HepG2 (cell line): Measurements from ENCODE around the gene CREB3. TPM values are rescaled to one million over a fixed set of nuclear protein-coding genes. Genes with fewer than 3 reads are reported as not detected.

ENCODE experiments used
- ARHGAP35 ChIP-seq: sonication (generic); formaldehyde crosslinking; IDR thresholded peaks from 2 replicates; pipeline ENCODE4 v1.9.0; 2022; ENCODE audit warnings: mild to moderate bottlenecking, inconsistent platforms, moderate library complexity, missing genetic modification reagents, borderline replicate concordance
- CHD2 ChIP-seq: IDR thresholded peaks from 2 replicates; pipeline ENCODE4 v1.6.1; 2011; ENCODE audit warnings: low read depth, low read length, improper control_type of control experiment
- GLI4 ChIP-seq: sonication (generic); formaldehyde crosslinking; IDR thresholded peaks from 2 replicates; pipeline ENCODE4 v1.5.1; 2020; ENCODE audit warnings: missing genetic modification reagents, mild to moderate bottlenecking, moderate library complexity, borderline replicate concordance
- IRF2 ChIP-seq: IDR thresholded peaks from 2 replicates; pipeline ENCODE4 v1.6.1; 2018; ENCODE audit warnings: missing genetic modification reagents, missing compliant biosample characterization
- JUN ChIP-seq: sonication (generic); formaldehyde crosslinking; IDR thresholded peaks from 2 replicates; pipeline ENCODE4 v1.4.0; 2020; ENCODE audit warnings: mild to moderate bottlenecking, missing genetic modification reagents
- MEF2D ChIP-seq: sonication (generic); formaldehyde crosslinking; IDR thresholded peaks from 2 replicates; pipeline ENCODE4 v1.5.1; 2020; ENCODE audit warnings: mild to moderate bottlenecking, missing genetic modification reagents
- MYNN ChIP-seq: sonication (generic); formaldehyde crosslinking; IDR thresholded peaks from 2 replicates; pipeline ENCODE4 v1.4.0; 2020; ENCODE audit warnings: mild to moderate bottlenecking, low read depth, missing genetic modification reagents
- NCOR1 ChIP-seq: fragments of 200-600 bp; sonication (generic); IDR thresholded peaks from 2 replicates; pipeline ENCODE4 v1.7.0; 2017; ENCODE audit warnings: antibody characterized with exemption, low read length, borderline replicate concordance
- ONECUT2 ChIP-seq: sonication (generic); formaldehyde crosslinking; IDR thresholded peaks from 2 replicates; pipeline ENCODE4 v1.4.0; 2020; ENCODE audit warnings: missing genetic modification reagents
- PAWR ChIP-seq: sonication (generic); formaldehyde crosslinking; IDR thresholded peaks from 2 replicates; pipeline ENCODE4 v1.4.0; 2020; ENCODE audit warnings: missing genetic modification reagents, mild to moderate bottlenecking, borderline replicate concordance
- PCBP1 ChIP-seq: fragments of 200-400 bp; formaldehyde crosslinking; IDR thresholded peaks from 2 replicates; pipeline ENCODE4 v1.6.1; 2017; ENCODE audit warnings: mild to moderate bottlenecking, low read depth, low read length, borderline replicate concordance
- PCBP2 ChIP-seq: fragments of 200-400 bp; formaldehyde crosslinking; optimal IDR thresholded peaks from 2 replicates; pipeline ENCODE3; 2018; ENCODE audit warnings: low read length, low read depth; ENCODE audit not compliant: poor library complexity, severe bottlenecking
- SRSF1 ChIP-seq: fragments of 200-400 bp; formaldehyde crosslinking; optimal IDR thresholded peaks from 2 replicates; pipeline ENCODE3; 2017; ENCODE audit warnings: mild to moderate bottlenecking, low read depth, low read length, moderate library complexity
- ZNF383 ChIP-seq: sonication (generic); formaldehyde crosslinking; IDR thresholded peaks from 2 replicates; pipeline ENCODE4 v1.4.0; 2020; ENCODE audit warnings: missing genetic modification reagents, mild to moderate bottlenecking, borderline replicate concordance
- ZNF629 ChIP-seq: sonication (generic); formaldehyde crosslinking; conservative IDR thresholded peaks from 2 replicates; pipeline ENCODE4 v1.5.0; 2020; ENCODE audit warnings: missing genetic modification reagents
- ZNF879 ChIP-seq: sonication (generic); formaldehyde crosslinking; IDR thresholded peaks from 2 replicates; pipeline ENCODE4 v1.8.1; 2023; ENCODE audit warnings: missing genetic modification reagents
- polyA plus RNA-seq, 8 experiments: library from polyadenylated mRNA; depleted of rRNA in 3 of 8; stranded (reverse) in 7 of 8; unstranded in 1 of 8; fragments of >200 nt; fragmentation: Illumina TruSeq in 4 of 8; extraction: Trizol in 4 of 8; gene quantifications; 2 replicates each; pipeline versions ENCODE4 v1.2.1 to v1.2.3, GENCODE V29; 2011 to 2016; ENCODE audit warnings: low read depth in 4 of 8, missing spikeins in 1 of 8, mixed read lengths in 1 of 8; ENCODE audit not compliant: insufficient read depth in 1 of 8
- total RNA-seq, 5 experiments: library from RNA; depleted of rRNA; stranded (reverse); fragments of >200 nt; fragmentation: Illumina TruSeq; extraction: Trizol; gene quantifications; 2 replicates each; pipeline ENCODE4 v1.2.3, GENCODE V29; 2016; ENCODE audit warnings: low read depth in 1 of 5
- TF ChIP-seq, protein P1 (sequence below): sonication (generic); formaldehyde crosslinking; IDR thresholded peaks from 2 replicates; pipeline ENCODE4 v1.4.0; 2020; ENCODE audit warnings: low read depth, missing genetic modification reagents
- TF ChIP-seq, protein P2 (sequence below): sonication (generic); formaldehyde crosslinking; IDR thresholded peaks from 2 replicates; pipeline ENCODE4 v1.4.0; 2020; ENCODE audit warnings: mild to moderate bottlenecking, missing genetic modification reagents, borderline replicate concordance
- TF ChIP-seq, protein P3 (sequence below): IDR thresholded peaks from 2 replicates; pipeline ENCODE4 v1.6.1; 2016; ENCODE audit warnings: missing compliant biosample characterization, missing genetic modification reagents, borderline replicate concordance
- TF ChIP-seq, protein P4 (sequence below): IDR thresholded peaks from 2 replicates; pipeline ENCODE4 v1.6.1; 2016; ENCODE audit warnings: mild to moderate bottlenecking, missing biosample characterization, missing genetic modification reagents

CREB3 gene
- total and polyA plus RNA-seq, 2 of the 13 experiments (the other 11 are each of a cell fraction or from before 2014, with no cell fraction given) = 11.1 to 34.2 TPM

DNA sequence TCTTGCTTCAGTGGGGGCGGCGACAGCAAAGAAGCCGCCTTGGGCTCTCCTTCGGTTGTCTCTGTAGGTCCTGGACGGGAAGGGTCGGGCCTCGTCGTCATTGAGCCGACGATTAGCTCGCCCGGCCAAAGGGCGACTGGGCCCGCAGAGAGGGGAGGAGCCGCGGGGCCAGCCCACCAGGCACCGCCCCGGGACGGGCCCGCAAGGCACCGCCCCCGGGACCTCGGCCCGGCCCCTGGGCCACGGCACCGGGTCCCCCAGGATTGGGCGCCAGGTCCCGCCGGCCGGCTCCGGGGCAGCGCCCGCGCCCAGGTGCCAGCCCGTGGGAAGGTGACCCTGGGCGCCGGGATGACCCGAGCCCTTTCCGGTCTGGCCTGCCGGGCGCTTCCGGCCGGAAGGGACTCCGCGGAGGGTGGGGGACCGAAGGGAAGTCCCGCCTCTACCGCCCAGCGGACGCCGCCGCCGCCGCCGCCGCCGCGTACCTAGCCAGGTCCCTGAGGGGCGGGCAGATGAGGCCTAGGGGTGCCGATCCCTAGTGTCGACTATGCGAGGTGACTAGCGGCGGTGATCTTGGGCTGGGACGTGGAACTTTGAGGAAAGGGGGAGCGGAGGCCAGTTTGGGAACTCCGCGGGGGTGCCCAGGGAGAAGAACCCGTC, 16.5 kb downstream of the CREB3 start, which contains the start of the genes GBA2 and RGP1 (continued):
- TF ChIP-seq MYNN (CRISPR knock-in tag) = no peak
- no peak; the same call in 1 of the 2 replicates for TF ChIP-seq ARHGAP35
- TF ChIP-seq PCBP1 = no peak
- TF ChIP-seq ONECUT2 = no peak
- peak; percentile 29; the same call in 1 of the 2 replicates for TF ChIP-seq IRF2 (CRISPR knock-in tag)
- TF ChIP-seq, protein P1, sequence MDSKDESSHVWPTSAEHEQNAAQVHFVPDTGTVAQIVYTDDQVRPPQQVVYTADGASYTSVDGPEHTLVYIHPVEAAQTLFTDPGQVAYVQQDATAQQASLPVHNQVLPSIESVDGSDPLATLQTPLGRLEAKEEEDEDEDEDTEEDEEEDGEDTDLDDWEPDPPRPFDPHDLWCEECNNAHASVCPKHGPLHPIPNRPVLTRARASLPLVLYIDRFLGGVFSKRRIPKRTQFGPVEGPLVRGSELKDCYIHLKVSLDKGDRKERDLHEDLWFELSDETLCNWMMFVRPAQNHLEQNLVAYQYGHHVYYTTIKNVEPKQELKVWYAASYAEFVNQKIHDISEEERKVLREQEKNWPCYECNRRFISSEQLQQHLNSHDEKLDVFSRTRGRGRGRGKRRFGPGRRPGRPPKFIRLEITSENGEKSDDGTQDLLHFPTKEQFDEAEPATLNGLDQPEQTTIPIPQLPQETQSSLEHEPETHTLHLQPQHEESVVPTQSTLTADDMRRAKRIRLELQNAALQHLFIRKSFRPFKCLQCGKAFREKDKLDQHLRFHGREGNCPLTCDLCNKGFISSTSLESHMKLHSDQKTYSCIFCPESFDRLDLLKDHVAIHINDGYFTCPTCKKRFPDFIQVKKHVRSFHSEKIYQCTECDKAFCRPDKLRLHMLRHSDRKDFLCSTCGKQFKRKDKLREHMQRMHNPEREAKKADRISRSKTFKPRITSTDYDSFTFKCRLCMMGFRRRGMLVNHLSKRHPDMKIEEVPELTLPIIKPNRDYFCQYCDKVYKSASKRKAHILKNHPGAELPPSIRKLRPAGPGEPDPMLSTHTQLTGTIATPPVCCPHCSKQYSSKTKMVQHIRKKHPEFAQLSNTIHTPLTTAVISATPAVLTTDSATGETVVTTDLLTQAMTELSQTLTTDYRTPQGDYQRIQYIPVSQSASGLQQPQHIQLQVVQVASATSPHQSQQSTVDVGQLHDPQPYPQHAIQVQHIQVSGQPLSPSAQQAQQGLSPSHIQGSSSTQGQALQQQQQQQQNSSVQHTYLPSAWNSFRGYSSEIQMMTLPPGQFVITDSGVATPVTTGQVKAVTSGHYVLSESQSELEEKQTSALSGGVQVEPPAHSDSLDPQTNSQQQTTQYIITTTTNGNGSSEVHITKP = peak; percentile 89
- TF ChIP-seq GLI4 (CRISPR knock-in tag) = no peak
- TF ChIP-seq, protein P2, sequence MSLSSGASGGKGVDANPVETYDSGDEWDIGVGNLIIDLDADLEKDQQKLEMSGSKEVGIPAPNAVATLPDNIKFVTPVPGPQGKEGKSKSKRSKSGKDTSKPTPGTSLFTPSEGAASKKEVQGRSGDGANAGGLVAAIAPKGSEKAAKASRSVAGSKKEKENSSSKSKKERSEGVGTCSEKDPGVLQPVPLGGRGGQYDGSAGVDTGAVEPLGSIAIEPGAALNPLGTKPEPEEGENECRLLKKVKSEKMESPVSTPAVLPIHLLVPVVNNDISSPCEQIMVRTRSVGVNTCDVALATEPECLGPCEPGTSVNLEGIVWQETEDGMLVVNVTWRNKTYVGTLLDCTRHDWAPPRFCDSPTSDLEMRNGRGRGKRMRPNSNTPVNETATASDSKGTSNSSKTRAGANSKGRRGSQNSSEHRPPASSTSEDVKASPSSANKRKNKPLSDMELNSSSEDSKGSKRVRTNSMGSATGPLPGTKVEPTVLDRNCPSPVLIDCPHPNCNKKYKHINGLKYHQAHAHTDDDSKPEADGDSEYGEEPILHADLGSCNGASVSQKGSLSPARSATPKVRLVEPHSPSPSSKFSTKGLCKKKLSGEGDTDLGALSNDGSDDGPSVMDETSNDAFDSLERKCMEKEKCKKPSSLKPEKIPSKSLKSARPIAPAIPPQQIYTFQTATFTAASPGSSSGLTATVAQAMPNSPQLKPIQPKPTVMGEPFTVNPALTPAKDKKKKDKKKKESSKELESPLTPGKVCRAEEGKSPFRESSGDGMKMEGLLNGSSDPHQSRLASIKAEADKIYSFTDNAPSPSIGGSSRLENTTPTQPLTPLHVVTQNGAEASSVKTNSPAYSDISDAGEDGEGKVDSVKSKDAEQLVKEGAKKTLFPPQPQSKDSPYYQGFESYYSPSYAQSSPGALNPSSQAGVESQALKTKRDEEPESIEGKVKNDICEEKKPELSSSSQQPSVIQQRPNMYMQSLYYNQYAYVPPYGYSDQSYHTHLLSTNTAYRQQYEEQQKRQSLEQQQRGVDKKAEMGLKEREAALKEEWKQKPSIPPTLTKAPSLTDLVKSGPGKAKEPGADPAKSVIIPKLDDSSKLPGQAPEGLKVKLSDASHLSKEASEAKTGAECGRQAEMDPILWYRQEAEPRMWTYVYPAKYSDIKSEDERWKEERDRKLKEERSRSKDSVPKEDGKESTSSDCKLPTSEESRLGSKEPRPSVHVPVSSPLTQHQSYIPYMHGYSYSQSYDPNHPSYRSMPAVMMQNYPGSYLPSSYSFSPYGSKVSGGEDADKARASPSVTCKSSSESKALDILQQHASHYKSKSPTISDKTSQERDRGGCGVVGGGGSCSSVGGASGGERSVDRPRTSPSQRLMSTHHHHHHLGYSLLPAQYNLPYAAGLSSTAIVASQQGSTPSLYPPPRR (CRISPR knock-in tag) = no peak; the same call in 1 of the 2 replicates
- no peak for TF ChIP-seq NCOR1
- TF ChIP-seq, protein P3, sequence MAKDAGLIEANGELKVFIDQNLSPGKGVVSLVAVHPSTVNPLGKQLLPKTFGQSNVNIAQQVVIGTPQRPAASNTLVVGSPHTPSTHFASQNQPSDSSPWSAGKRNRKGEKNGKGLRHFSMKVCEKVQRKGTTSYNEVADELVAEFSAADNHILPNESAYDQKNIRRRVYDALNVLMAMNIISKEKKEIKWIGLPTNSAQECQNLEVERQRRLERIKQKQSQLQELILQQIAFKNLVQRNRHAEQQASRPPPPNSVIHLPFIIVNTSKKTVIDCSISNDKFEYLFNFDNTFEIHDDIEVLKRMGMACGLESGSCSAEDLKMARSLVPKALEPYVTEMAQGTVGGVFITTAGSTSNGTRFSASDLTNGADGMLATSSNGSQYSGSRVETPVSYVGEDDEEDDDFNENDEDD (CRISPR knock-in tag) = peak; percentile 12; the same call in 1 of the 2 replicates
- no peak for TF ChIP-seq PCBP2
- TF ChIP-seq MEF2D (CRISPR knock-in tag) = no peak
- TF ChIP-seq JUN (CRISPR knock-in tag) = no peak
- no peak for TF ChIP-seq ZNF383 (CRISPR knock-in tag)
- no peak for TF ChIP-seq PAWR
- no peak for TF ChIP-seq CHD2
- no peak for TF ChIP-seq ZNF629 (CRISPR knock-in tag)
- no peak; the same call in 1 of the 2 replicates for TF ChIP-seq ZNF879 (CRISPR knock-in tag)
- TF ChIP-seq, protein P4, sequence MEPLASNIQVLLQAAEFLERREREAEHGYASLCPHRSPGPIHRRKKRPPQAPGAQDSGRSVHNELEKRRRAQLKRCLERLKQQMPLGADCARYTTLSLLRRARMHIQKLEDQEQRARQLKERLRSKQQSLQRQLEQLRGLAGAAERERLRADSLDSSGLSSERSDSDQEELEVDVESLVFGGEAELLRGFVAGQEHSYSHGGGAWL (CRISPR knock-in tag) = no peak
- no peak for TF ChIP-seq SRSF1
